SK-N-SH treated with all-trans-retinoic acid at 6 μM for 48 hours (cell line): ENCODE measurements around the gene MYH15.

Experiments
- ISL1 ChIP-seq: fragments of 250-450 bp; sonication (Bioruptor Pico); IDR thresholded peaks from 2 replicates; pipeline ENCODE4 v2.1.2; 2022; ENCODE audit warnings: mild to moderate bottlenecking, moderate library complexity
- TF ChIP-seq, protein P1 (sequence below): fragments of 250-450 bp; sonication (Bioruptor Pico); IDR thresholded peaks from 2 replicates; pipeline ENCODE4 v1.8.0; 2020; ENCODE audit warnings: mild to moderate bottlenecking, moderate library complexity, borderline replicate concordance

DNA sequence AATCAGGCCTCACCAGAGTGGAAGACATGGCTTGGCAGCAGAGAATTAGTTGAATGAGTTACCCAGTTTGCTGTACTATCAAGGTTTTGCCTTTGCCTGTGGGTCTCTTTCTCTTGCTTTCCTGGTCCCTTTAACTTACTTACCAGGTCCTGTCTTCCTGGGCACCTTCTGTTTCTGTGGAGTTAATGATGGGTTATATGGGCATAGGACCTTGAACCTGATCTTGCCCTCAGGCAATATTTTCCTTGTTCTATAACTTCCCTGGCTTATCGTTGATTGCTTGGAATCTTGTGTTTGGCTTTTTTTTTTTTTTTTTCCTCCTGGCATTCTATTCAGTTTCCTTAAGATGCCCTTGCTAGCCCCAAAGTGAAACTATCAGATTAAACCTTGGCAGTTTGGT is 107.2 kb downstream of the MYH15 start:
- TF ChIP-seq ISL1 (CRISPR knock-in tag) = no peak
- TF ChIP-seq, protein P1, sequence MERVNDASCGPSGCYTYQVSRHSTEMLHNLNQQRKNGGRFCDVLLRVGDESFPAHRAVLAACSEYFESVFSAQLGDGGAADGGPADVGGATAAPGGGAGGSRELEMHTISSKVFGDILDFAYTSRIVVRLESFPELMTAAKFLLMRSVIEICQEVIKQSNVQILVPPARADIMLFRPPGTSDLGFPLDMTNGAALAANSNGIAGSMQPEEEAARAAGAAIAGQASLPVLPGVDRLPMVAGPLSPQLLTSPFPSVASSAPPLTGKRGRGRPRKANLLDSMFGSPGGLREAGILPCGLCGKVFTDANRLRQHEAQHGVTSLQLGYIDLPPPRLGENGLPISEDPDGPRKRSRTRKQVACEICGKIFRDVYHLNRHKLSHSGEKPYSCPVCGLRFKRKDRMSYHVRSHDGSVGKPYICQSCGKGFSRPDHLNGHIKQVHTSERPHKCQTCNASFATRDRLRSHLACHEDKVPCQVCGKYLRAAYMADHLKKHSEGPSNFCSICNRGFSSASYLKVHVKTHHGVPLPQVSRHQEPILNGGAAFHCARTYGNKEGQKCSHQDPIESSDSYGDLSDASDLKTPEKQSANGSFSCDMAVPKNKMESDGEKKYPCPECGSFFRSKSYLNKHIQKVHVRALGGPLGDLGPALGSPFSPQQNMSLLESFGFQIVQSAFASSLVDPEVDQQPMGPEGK (CRISPR knock-in tag) = no peak
